ENCODE data around the gene DSCAML1. TPM values are rescaled to one million over a fixed set of nuclear protein-coding genes. Genes with fewer than 3 reads are reported as not detected.
A peak's percentile ranks its signal among the peaks of the same experiment; 100 is the strongest.

Gene DSCAML1
- total RNA-seq, 2 donors from 2014 or later = 2.8 TPM; not detected in 1

DNA sequence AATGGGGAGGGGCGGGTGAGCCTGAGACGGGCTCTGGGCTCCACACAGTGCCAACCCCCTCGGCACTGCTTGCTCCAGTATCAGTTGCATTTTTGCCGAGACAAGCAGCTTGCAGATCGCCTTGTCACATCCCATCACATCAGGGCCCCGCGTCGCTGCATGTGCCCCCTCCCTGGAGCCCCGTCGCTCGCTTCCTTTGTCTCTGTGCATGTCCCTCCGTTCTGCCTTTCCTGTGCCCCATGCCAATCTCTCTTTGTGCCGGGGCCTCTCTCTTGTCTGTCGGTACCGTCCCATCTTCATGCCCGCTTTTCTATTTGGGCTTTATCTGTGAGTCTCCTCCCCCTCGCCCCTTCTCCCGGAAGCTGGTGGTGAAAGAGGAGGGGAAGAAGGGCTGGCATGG lies 267.2 kb downstream of the DSCAML1 start:
- ATAC-seq (replicated peaks) = no peak
- no peaks in the 10 kb centered on the region for H3K4me1 Mint-ChIP-seq
- H3K27ac Mint-ChIP-seq = no peak overlapping the region

DNA sequence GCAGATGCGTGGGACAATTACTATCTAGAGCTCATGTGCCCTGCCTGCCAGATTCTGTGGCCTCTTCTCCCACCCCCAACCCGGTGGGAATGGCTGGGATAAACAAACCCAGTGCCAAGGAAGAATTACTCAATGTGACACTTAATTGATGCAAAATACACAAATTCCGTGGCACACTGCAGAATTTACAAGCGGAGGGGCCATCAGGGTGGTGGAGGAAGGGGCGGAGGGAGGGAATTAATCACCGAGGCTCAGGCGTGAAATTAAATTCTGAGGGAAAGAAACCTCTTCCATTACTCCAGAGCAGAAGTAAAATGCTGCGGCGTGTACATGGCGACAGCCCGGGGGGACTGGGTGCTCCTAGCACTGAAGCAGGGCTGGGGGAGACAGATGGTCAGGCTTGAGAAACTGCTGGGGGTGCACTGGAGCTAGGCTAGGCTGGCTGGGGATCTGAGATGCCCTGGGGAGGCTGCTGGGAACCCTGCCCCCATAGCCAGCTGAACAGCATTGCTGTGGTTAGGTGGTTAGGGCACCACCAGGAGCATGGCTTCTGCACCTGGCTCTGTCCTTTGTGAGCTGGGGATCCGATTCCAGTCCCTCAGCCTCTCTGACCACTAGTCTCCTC lies 268.8 kb downstream of the DSCAML1 start:
- no peak overlapping the region for H3K4me3 Mint-ChIP-seq
- no peaks in the 10 kb centered on the region for H3K9me3 Mint-ChIP-seq
- H3K27ac Mint-ChIP-seq = no peak overlapping the region
- H3K4me1 Mint-ChIP-seq = no peaks in the 10 kb centered on the region
- H3K36me3 Mint-ChIP-seq (ENCODE audit: low read depth) = no peaks in the 10 kb centered on the region
- ATAC-seq (replicated peaks) = no peak
- H3K27me3 Mint-ChIP-seq = peaks cover 22% of the 10 kb centered on the region

More for the DNA sequence above, 267.2 kb downstream of the DSCAML1 start:
- no peaks in the 10 kb centered on the region for H3K9me3 Mint-ChIP-seq
- H3K27me3 Mint-ChIP-seq = peaks cover 22% of the 10 kb centered on the region
- no peaks in the 10 kb centered on the region for H3K36me3 Mint-ChIP-seq (ENCODE audit: low read depth)
- H3K4me3 Mint-ChIP-seq = no peak overlapping the region

DNA sequence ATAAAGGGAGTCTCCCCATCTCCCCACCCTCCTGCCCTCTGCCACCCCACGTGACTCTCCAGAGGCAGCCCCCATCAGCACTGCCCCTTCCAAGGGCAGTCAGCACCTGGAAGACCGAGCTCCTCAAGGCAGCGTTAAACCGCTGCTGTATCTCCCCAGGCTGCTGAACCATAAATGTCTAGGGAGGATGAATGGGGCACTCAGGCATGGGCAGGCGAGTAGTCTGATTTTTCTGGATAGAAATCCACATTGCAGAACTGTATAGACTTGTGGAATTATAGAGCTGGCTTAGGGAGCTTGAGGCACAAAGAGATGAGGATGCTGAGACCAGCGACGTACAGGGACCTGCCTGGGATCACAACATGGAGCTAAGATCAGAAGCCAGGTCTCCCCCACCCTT lies 269.7 kb downstream of the DSCAML1 start:
- no peaks in the 10 kb centered on the region for H3K4me1 Mint-ChIP-seq
- no peaks in the 10 kb centered on the region for H3K9me3 Mint-ChIP-seq
- no peak overlapping the region for H3K4me3 Mint-ChIP-seq
- H3K36me3 Mint-ChIP-seq (ENCODE audit: low read depth) = no peaks in the 10 kb centered on the region
- H3K27me3 Mint-ChIP-seq = peaks cover 22% of the 10 kb centered on the region
- ATAC-seq (replicated peaks) = no peak
- H3K27ac Mint-ChIP-seq = no peak overlapping the region

DNA sequence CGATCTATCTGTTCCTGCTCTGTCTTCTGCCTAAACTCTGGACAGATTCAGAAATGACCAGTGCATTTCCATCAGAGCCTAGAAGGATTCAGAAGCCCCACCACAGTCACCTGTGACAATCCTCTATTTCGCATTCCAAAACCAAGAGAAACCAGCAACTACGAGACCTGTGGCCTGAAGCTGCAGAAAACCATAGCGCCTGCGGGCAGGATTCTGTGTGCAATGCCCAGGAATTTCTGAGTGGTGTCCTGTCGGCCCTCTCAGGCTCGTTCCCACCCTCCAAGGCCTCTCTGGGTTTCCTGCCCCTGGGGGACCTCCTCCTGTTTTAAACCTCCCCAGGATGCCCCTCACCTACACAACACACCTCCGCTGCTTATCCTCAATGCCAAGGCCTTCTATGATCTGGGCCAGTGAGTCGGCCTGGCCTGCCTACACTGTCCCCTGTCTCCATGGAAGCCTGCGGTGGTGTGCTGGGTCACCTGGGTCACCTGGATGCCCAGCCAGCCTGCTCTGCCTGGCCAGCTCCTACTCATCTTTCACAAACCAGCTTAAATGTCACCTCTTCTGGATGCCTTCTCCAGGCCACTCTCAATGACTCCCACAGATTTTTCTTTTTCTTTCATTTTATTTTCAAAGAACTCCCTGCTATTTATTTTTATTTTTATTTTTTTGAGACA lies 271.0 kb downstream of the DSCAML1 start:
- no peak overlapping the region for H3K4me3 Mint-ChIP-seq
- H3K27me3 Mint-ChIP-seq = peaks cover 21% of the 10 kb centered on the region
- no peaks in the 10 kb centered on the region for H3K9me3 Mint-ChIP-seq
- H3K36me3 Mint-ChIP-seq (ENCODE audit: low read depth) = no peaks in the 10 kb centered on the region
- H3K4me1 Mint-ChIP-seq = no peaks in the 10 kb centered on the region
- no peak for ATAC-seq (replicated peaks)
- H3K27ac Mint-ChIP-seq = no peak overlapping the region

DNA sequence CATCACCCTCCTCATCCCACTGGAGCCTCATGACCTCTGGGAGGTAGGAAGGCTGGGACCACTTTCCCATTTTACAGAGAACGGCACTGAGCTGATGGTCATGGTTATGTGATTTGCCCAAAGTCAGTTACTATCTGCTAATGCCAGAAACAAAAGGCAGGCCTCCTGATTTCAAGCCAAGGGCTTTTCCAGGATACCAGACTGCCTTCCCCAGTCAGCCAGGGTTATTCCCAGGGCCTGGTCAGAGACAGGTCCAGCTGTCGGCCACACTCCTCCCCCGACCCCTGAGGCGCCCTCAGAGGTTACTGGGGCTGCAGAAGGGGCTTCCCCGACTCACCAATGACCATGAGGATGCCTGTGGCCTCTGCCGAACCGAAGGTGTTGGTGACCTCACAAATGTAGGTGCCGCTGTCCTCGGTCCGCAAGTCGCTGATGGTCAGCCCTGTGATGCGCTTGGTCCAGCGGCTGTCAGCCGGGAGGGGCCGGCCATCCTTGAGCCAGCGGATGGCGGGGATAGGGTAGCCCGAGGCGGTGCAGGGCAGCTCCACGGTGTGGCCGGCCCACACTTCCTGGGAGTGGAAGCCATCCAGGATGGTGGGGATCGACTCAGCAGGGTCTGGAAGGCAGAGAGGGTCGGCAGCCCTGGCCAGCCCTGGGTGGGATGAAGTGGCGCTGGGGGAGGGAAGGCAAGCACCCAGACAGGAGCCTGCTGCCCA lies 272.4 kb downstream of the DSCAML1 start:
- H3K27ac Mint-ChIP-seq = no peak overlapping the region
- peaks cover 9% of the 10 kb centered on the region for H3K27me3 Mint-ChIP-seq
- H3K4me1 Mint-ChIP-seq = no peaks in the 10 kb centered on the region
- no peak for ATAC-seq (replicated peaks)
- H3K4me3 Mint-ChIP-seq = no peak overlapping the region
- H3K36me3 Mint-ChIP-seq (ENCODE audit: low read depth) = no peaks in the 10 kb centered on the region
- no peaks in the 10 kb centered on the region for H3K9me3 Mint-ChIP-seq

DNA sequence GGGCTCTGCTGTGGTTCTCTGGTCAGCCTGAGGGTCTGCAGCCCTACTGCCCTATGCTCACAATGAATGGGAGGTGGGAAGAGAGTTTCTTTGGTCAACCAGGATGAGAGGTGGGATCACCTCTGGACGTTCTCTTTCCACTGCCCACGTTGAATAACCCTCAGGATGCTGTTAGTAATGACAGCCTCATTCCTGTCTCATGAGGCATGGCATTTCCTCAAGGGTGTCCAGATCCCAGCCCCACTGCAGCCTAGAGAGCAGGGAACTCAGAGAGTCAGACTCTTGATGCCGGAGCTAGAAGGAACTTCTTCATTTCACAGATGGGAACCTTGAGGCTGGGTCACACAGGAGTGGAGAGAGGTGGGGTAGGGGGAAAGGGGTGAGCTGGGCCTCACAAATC lies 273.3 kb downstream of the DSCAML1 start:
- Mint-ChIP-seq H3K9me3 (no peaks in the 10 kb centered on the region), H3K27me3 (peaks cover 9% of the 10 kb centered on the region), H3K4me1 (no peaks in the 10 kb centered on the region), H3K4me3 (no peak overlapping the region), H3K36me3 (ENCODE audit: low read depth) (no peaks in the 10 kb centered on the region), H3K27ac (no peak overlapping the region)
- ATAC-seq (replicated peaks) = no peak

DNA sequence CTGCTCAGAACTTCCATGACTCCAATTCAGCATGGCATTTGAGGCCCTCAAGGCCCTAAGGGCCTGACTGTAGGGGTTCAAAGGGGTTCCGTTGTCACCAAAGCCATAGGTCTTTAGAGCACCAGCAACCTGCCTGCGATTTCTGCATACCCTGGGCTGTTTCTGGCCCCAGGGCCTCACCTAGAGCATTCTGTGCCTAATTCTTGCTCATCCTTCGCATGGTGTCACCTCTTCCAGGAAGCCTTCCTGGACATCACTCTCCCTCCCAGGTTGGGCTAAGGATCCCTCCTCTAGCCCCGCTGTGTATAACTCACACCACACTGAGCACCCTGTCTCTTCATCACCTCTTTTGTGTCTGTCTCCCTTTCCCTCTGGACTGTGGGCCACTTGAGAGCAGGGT lies 275.0 kb downstream of the DSCAML1 start:
- H3K9me3 Mint-ChIP-seq = no peaks in the 10 kb centered on the region
- H3K4me1 Mint-ChIP-seq = no peaks in the 10 kb centered on the region
- H3K36me3 Mint-ChIP-seq (ENCODE audit: low read depth) = no peaks in the 10 kb centered on the region
- no peak overlapping the region for H3K4me3 Mint-ChIP-seq
- H3K27me3 Mint-ChIP-seq = peaks cover 4% of the 10 kb centered on the region
- no peak for ATAC-seq (replicated peaks)
- H3K27ac Mint-ChIP-seq = no peak overlapping the region

DNA sequence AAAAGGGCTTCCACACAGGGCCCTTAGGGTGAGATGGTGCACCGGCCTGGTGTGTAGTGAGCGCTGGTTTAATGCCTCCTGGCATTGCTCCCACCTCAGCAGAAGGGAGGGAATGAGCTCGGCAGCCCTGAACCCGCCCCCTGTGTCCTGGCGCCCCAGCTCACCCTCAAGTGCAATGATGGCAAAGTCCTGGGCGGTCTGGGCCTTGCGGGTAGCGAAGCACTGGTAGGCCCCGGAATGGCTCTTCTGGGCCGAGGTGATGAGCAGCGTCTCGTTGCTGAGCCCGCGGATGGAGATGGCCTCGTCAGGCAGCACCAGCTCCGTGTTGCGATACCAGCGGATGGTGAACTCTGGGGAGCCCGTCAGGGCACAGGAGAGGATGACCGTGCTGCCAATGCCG lies 276.1 kb downstream of the DSCAML1 start:
- Mint-ChIP-seq H3K27ac (no peak overlapping the region), H3K27me3 (peaks cover 2% of the 10 kb centered on the region), H3K9me3 (no peaks in the 10 kb centered on the region), H3K4me3 (no peak overlapping the region), H3K4me1 (no peaks in the 10 kb centered on the region), H3K36me3 (ENCODE audit: low read depth) (no peaks in the 10 kb centered on the region)
- ATAC-seq (replicated peaks) = no peak

DNA sequence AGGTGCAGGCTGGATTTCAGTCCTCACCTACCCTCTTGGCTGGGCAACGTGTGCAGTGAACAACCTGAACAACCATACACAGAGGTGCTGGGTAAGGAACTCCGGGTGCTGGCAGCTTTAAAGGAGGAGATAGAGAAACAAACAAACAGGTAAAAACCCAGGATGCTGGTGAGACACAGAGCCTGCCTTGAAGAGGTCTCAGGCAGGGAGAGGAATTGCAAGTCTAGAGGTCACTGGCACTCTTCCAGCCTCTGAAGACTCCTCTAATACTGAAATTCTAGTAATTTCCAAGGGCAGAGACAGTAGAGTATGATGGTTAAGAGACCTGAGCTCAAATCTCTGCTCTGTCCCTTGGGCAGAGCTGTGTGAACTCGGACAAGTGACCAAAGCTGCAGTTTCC lies 276.8 kb downstream of the DSCAML1 start:
- Mint-ChIP-seq H3K36me3 (ENCODE audit: low read depth) (no peaks in the 10 kb centered on the region), H3K9me3 (no peaks in the 10 kb centered on the region), H3K27me3 (peaks cover 2% of the 10 kb centered on the region), H3K27ac (peak overlapping the region; percentile 22), H3K4me3 (no peak overlapping the region), H3K4me1 (no peaks in the 10 kb centered on the region)
- ATAC-seq (replicated peaks) = no peak

DNA sequence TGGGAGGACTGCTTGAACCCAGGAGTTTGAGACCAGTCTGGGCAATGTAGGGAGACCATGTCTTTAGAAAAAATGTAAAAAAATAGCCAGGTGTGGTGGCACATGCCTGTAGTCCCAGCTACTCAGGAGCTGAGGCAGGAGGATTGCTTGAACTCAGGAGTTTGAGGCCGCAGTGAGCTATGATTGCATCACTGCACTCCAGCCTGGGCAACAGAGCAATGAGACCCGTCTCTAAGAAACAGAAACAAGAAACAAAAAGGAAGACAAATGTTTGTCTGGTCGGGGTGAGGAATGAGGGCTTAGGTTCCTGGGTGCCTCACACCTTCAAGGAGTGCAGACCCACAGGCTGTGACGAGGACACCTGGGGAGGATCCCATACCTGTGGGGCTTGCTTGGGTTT lies 277.4 kb downstream of the DSCAML1 start:
- ATAC-seq (replicated peaks) = no peak
- Mint-ChIP-seq H3K9me3 (no peaks in the 10 kb centered on the region), H3K27me3 (no peaks in the 10 kb centered on the region), H3K4me1 (no peaks in the 10 kb centered on the region), H3K36me3 (ENCODE audit: low read depth) (no peaks in the 10 kb centered on the region), H3K4me3 (no peak overlapping the region), H3K27ac (peak overlapping the region; percentile 22)

DNA sequence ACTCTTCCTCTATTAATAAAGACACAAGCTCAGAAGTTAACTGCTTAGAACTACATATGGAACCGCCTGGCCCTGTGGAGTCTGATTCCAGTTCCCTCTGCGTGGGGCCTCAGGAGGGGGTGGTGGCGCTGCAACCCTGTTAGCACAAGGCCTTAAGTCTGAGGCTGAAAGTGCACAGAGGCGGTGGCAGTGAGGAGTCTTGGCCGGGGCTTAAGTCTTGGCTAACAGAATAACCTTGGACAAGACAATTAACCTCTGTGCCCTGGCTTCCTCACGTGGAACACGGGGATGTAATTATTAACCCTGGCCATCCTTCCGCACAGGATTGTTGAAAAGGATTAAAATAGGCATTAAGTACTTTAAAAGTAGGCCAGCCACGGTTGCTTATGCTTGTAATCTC lies 277.8 kb downstream of the DSCAML1 start:
- Mint-ChIP-seq H3K9me3 (no peaks in the 10 kb centered on the region), H3K36me3 (ENCODE audit: low read depth) (no peaks in the 10 kb centered on the region), H3K4me1 (no peaks in the 10 kb centered on the region), H3K27ac (no peak overlapping the region), H3K27me3 (peaks cover under 1% of the 10 kb centered on the region), H3K4me3 (no peak overlapping the region)
- ATAC-seq (replicated peaks) = no peak

DNA sequence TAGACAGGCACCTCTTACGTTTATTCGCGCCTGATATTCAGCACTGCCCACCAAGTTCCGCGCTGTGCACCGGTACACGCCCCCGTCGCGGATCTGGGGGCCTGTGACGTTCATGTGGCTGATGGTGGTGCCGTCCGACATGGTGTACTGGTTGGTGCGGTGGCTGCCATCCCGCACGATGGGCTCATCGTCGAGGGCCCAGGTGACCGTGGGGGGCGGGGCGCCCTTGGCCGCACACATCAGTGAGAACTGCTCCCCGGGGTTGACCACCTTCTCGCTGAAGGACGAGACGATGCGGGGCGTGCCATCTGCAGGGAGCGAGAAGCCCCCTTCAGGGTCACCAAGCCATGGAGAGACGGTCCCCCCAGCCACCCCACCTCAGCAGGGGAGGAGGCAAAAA lies 278.6 kb downstream of the DSCAML1 start:
- no peaks in the 10 kb centered on the region for H3K36me3 Mint-ChIP-seq (ENCODE audit: low read depth)
- no peaks in the 10 kb centered on the region for H3K4me1 Mint-ChIP-seq
- ATAC-seq (replicated peaks) = no peak
- peaks cover 4% of the 10 kb centered on the region for H3K27me3 Mint-ChIP-seq
- no peaks in the 10 kb centered on the region for H3K9me3 Mint-ChIP-seq
- H3K27ac Mint-ChIP-seq = no peak overlapping the region
- no peak overlapping the region for H3K4me3 Mint-ChIP-seq

DNA sequence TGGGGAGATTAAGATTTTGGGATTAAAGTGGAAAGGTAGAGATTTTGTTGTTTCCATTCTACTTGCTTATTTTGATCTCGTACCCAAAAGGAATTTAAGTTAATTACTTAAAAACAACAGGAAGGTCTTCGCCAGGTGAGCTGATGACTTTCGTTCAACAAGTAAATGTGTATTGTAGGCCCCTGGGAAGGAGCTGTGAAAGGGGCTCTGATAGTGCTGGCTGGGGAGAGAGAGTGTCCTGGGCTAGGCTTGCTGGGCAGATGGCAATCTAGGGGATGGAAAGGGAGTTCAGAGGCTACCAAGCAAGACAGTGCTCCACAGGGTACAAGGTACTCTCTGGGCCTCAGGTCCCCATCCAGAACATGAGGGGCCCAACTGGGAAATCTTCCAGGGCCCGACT lies 279.9 kb downstream of the DSCAML1 start:
- no peak overlapping the region for H3K4me3 Mint-ChIP-seq
- H3K4me1 Mint-ChIP-seq = no peaks in the 10 kb centered on the region
- ATAC-seq (replicated peaks) = no peak
- peaks cover 4% of the 10 kb centered on the region for H3K27me3 Mint-ChIP-seq
- H3K9me3 Mint-ChIP-seq = no peaks in the 10 kb centered on the region
- no peaks in the 10 kb centered on the region for H3K36me3 Mint-ChIP-seq (ENCODE audit: low read depth)
- no peak overlapping the region for H3K27ac Mint-ChIP-seq

DNA sequence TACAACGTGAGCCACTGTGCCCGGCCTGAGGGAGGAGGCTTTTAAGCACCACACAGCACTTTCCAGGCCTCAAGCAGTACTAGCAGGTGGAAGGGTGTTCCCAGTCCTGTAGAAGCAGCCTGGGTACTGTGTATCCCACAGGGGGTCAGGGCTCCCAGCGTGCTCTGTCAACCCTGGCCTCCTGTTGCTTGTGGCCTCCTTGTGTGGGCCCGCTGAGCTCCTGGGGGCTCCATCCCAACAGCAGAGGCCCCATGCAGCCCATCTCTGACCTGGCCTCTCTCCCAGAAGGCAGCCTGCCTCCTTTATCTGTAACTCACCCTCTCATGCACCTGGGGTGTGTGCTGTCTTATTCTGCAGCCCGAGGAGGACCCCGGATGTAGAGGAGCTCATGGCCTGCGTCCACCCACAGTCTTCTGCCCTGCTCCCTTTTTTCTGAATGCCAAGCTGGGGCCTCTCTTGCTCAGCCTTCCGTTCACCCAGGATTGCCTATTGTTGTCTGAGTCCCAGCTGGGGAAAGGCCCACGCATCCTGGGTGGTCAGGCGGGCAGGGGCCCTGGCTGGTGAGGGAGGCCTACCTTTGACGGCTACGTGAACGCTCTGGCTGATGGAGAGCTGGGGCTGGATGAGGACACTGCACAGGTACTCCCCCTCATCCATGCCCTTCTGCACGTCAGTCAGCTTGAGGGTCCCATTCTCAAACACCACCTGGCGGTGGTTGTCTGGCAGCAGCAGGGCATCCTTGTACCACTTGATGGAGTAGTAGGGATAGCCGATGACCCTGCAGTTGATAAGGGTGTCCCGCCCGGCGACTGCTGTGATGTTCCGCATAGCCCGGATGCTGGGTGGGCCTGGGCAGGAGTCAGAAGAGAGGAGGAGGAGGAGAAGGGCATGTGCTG lies 280.9 kb downstream of the DSCAML1 start:
- Mint-ChIP-seq H3K9me3 (no peaks in the 10 kb centered on the region), H3K27ac (no peak overlapping the region), H3K27me3 (peaks cover 4% of the 10 kb centered on the region), H3K4me1 (no peaks in the 10 kb centered on the region), H3K36me3 (ENCODE audit: low read depth) (no peaks in the 10 kb centered on the region), H3K4me3 (no peak overlapping the region)
- ATAC-seq (replicated peaks) = no peak
